ENCODE results near the gene GPR21. TPM values are rescaled to one million over a fixed set of nuclear protein-coding genes. Genes with fewer than 3 reads are reported as not detected.

The GPR21 gene
- total RNA-seq, 1 experiment from 2014 or later: 1.1 TPM

DNA sequence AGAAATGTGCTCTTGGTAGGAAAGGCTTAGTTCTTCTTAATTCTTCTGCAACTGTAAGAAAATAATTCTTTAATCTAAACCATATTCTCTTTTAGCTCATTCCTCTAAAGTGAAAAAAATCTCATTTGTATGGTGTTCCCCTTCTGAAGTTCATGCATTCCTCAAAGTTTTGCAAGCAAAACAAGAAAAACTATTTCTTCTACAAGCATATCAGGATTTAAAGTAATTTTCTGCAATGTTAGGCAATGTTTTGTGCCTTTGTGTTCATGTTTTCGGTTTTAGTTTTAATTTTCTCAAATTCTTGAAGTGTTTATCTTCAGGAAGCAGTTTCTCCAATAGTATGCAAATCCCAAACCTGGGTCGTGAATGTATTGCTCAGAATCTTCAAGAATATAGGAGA lies 12.7 kb upstream of the GPR21 start:
- ATAC-seq: no peak
- peaks cover 13 to 21% of the 10 kb centered on the region in 2 experiments; a peak in 3 of 4 replicates for H3K36me3 ChIP-seq (ENCODE audit: control insufficient read depth in 1 of 2, insufficient read depth in 2 of 2, low read length in 2 of 2)
- no peak overlapping the region for H3K4me3 ChIP-seq (replicated peaks in 1 of 2; ENCODE audit: low read depth in 1 of 2, low read length in 2 of 2)
- BruUV-seq (replicated peaks): no TSS peak
- H3K4me2 ChIP-seq (ENCODE audit: low read length): no peak overlapping the region
- no peak overlapping the region for H3K27ac ChIP-seq (ENCODE audit: low read depth, low read length)
- no peaks in the 10 kb centered on the region for H3K4me1 ChIP-seq (ENCODE audit: control insufficient read depth in 1 of 2, insufficient read depth in 2 of 2, low read length in 2 of 2)
- no peaks in the 10 kb centered on the region for H3K79me2 ChIP-seq (ENCODE audit: insufficient read depth, low read length)
- RAD21 ChIA-PET (ENCODE audit: low non-redundant PET in 1 of 2, low total read pairs in 2 of 2, uncharacterized antibody in 2 of 2, unreplicated experiment in 2 of 2): interaction anchor here in 1 of 2 experiments (0.6 kb wide), 1 partner anchor 1482 kb away, joined by 3 read pairs; no protein-coding TSS in a partner anchor
- CTCF ChIA-PET: no interaction called here
- no peak overlapping the region for H2AFZ ChIP-seq (ENCODE audit: low read depth, low read length, poor library complexity, severe bottlenecking)
- no peak for DNase-seq (ENCODE audit: low read depth, low spot score)
- no peak overlapping the region for H3K9ac ChIP-seq (ENCODE audit: low read length)
- no peaks in the 10 kb centered on the region for H3K27me3 ChIP-seq (ENCODE audit: insufficient read depth, low read length)
- intact Hi-C loops (cut with micrococcal nuclease): no loop called here
- H3K9me2 ChIP-seq (ENCODE audit: insufficient read depth): no peaks in the 10 kb centered on the region
- H3K9me3 ChIP-seq (ENCODE audit: control insufficient read depth in 1 of 2, insufficient read depth in 1 of 2, low read depth in 1 of 2, low read length in 2 of 2): no peaks in the 10 kb centered on the region
- POLR2A ChIA-PET: no interaction called here
- TF ChIP-seq TCF7L2 (IDR thresholded peaks at IDR 0.05; ENCODE audit: borderline replicate concordance, extremely low read depth, insufficient read depth, insufficient read length) (no peak), CBX3 (IDR thresholded peaks at IDR 0.05; ENCODE audit: low read depth) (no peak), EZH2phosphoT487 (IDR thresholded peaks at IDR 0.05; ENCODE audit: borderline replicate concordance) (no peak), EGR1 (IDR thresholded peaks at IDR 0.05; ENCODE audit: low read depth) (no peak), RAD21 (IDR thresholded peaks at IDR 0.05; ENCODE audit: low read depth) (no peak), SRF (IDR thresholded peaks at IDR 0.05; ENCODE audit: low read depth) (no peak), REST (IDR thresholded peaks at IDR 0.05; ENCODE audit: low read depth) (no peak), JUND (IDR thresholded peaks at IDR 0.05) (no peak), POLR2AphosphoS5 (IDR thresholded peaks at IDR 0.05; ENCODE audit: low read depth, low read length) (no peak), ZNF274 (IDR thresholded peaks at IDR 0.05; ENCODE audit: low read depth, low read length) (no peak), YY1 (IDR thresholded peaks at IDR 0.05; ENCODE audit: extremely low read depth, insufficient replicate concordance, low read depth, low read length) (no peak), SIN3A (IDR thresholded peaks at IDR 0.05; ENCODE audit: low read depth) (no peak), ZBTB33 (IDR thresholded peaks at IDR 0.05; ENCODE audit: extremely low read depth, insufficient replicate concordance, low read length) (no peak)
- TF ChIP-seq, protein P1, sequence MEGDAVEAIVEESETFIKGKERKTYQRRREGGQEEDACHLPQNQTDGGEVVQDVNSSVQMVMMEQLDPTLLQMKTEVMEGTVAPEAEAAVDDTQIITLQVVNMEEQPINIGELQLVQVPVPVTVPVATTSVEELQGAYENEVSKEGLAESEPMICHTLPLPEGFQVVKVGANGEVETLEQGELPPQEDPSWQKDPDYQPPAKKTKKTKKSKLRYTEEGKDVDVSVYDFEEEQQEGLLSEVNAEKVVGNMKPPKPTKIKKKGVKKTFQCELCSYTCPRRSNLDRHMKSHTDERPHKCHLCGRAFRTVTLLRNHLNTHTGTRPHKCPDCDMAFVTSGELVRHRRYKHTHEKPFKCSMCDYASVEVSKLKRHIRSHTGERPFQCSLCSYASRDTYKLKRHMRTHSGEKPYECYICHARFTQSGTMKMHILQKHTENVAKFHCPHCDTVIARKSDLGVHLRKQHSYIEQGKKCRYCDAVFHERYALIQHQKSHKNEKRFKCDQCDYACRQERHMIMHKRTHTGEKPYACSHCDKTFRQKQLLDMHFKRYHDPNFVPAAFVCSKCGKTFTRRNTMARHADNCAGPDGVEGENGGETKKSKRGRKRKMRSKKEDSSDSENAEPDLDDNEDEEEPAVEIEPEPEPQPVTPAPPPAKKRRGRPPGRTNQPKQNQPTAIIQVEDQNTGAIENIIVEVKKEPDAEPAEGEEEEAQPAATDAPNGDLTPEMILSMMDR (IDR thresholded peaks at IDR 0.05 in 2 of 3, conservative IDR thresholded peaks at IDR 0.05 in 1 of 3; ENCODE audit: borderline replicate concordance in 1 of 3, insufficient read depth in 1 of 3, low read depth in 2 of 3, low read length in 2 of 3): no peak
- TF ChIP-seq, protein P2, sequence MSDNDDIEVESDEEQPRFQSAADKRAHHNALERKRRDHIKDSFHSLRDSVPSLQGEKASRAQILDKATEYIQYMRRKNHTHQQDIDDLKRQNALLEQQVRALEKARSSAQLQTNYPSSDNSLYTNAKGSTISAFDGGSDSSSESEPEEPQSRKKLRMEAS (IDR thresholded peaks at IDR 0.05): no peak
- H4K20me1 ChIP-seq (ENCODE audit: insufficient read depth): no peaks in the 10 kb centered on the region

Data from HCT116 (cell line).